Testis (tissue), 3 donors: ENCODE measurements around the gene PLCL1. TPM values are rescaled to one million over a fixed set of nuclear protein-coding genes. Genes with fewer than 3 reads are reported as not detected.

Source experiments
- DNase-seq: peaks from one replicate; pipeline ENCODE4 v3.0.0-alpha.2; 2019
- H3K27ac ChIP-seq, 2 donors: fragments of 200-600 bp; sonication (generic); one replicate each; pipeline ENCODE4 v1.5.1; 2019
- H3K27me3 ChIP-seq: fragments of 200-600 bp; sonication (generic); one replicate; pipeline ENCODE4 v1.5.1; 2019
- H3K36me3 ChIP-seq: fragments of 200-600 bp; sonication (generic); one replicate; pipeline ENCODE4 v1.5.1; 2017; ENCODE audit warnings: low read depth; ENCODE audit errors: missing control alignments
- H3K4me1 ChIP-seq: fragments of 200-600 bp; sonication (generic); one replicate; pipeline ENCODE4 v1.5.1; 2019
- H3K4me3 ChIP-seq, 2 donors: fragments of 200-600 bp; sonication (generic); one replicate each; pipeline ENCODE4 v1.5.1; 2017 to 2019
- H3K9me3 ChIP-seq: fragments of 200-600 bp; sonication (generic); one replicate; pipeline ENCODE4 v1.5.1; 2017
- POLR2A ChIP-seq: fragments of 450-650 bp; IDR thresholded peaks from one replicate; pipeline ENCODE4 v1.6.1; 2017; ENCODE audit warnings: antibody characterized with exemption, mild to moderate bottlenecking, moderate library complexity
- WGBS, 2 donors: methylation state at CpG; one replicate each; pipeline ENCODE4 v1.1.5; 2018; 5-methylcytosine and 5-hydroxymethylcytosine counted together
- intact Hi-C: fragments of 100-400 bp; cut with DNase I; formaldehyde crosslinking; loops from one replicate; pipeline ENCODE4 v1.15.1; 2023; ENCODE audit warnings: low total_unique reads
- polyA plus RNA-seq: library from polyadenylated mRNA; stranded (reverse); fragments of 350-450 nt; fragmentation: Illumina TruSeq; extraction: RNeasy Lipid Tissue Mini Kit (QIAGEN cat#74804); gene quantifications from one replicate; pipeline ENCODE4 v1.2.3, GENCODE V29; 2014; ENCODE audit warnings: low read depth, low replicate concordance; ENCODE audit not compliant: insufficient read depth
- total RNA-seq, 2 donors: library from RNA; depleted of rRNA; stranded (reverse); fragments of >200 nt; gene quantifications; one replicate each; pipeline ENCODE4 v1.2.3, GENCODE V29; 2016
- TF ChIP-seq, protein P1 (sequence below), 3 experiments: fragments of 450-650 bp in 2 of 3; fragments of 200-600 bp in 1 of 3; sonication (generic) in 1 of 3; IDR thresholded peaks; one replicate each; pipeline ENCODE4 v1.5.1; 2016 to 2019; ENCODE audit warnings: antibody characterized with exemption in 3 of 3, mild to moderate bottlenecking in 2 of 3, moderate library complexity in 1 of 3

Gene PLCL1
- total and polyA plus RNA-seq, 3 donors from 2014 or later = 2.1 to 2.6 (median 2.4) TPM

DNA sequence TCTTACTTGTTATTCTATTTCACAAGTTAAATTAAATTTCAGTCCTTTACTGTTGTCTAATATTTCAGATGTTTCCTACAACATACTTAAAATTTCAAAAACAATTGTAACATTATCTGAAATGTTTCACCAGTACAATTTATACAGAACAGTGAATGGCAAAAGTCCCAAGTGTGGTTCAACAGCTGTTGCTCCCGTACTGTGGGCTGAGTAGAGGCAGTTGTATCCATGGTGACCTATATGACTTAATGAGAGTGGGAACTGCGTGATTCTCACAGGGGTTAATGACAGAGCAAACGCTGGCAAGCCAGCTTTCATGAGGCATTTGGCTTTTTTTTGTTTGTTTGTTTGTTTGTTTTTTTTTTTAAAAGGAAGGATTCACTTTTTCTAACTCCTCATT is 5.3 kb upstream of the PLCL1 start:
- DNase-seq = no peak
- Histone ChIP-seq H3K9me3 (no peaks in the 10 kb centered on the region), H3K4me1 (no peaks in the 10 kb centered on the region), H3K27me3 (no peaks in the 10 kb centered on the region), H3K27ac (no peak overlapping the region), H3K36me3 (no peaks in the 10 kb centered on the region), H3K4me3 (no peak overlapping the region)
- 65 to 68% methylated on average over 3 of the region's 3 CpGs for WGBS, 2 donors
- intact Hi-C loops = loop anchor here (2.0 kb wide), 1 partner anchor 498 kb away; no protein-coding TSS in a partner anchor
- TF ChIP-seq, protein P1, sequence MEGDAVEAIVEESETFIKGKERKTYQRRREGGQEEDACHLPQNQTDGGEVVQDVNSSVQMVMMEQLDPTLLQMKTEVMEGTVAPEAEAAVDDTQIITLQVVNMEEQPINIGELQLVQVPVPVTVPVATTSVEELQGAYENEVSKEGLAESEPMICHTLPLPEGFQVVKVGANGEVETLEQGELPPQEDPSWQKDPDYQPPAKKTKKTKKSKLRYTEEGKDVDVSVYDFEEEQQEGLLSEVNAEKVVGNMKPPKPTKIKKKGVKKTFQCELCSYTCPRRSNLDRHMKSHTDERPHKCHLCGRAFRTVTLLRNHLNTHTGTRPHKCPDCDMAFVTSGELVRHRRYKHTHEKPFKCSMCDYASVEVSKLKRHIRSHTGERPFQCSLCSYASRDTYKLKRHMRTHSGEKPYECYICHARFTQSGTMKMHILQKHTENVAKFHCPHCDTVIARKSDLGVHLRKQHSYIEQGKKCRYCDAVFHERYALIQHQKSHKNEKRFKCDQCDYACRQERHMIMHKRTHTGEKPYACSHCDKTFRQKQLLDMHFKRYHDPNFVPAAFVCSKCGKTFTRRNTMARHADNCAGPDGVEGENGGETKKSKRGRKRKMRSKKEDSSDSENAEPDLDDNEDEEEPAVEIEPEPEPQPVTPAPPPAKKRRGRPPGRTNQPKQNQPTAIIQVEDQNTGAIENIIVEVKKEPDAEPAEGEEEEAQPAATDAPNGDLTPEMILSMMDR (IDR thresholded peaks at IDR 0.05) = no peak
- no peak for TF ChIP-seq POLR2A

- intact Hi-C loops = loop anchor here (10.0 kb wide), 1 partner anchor 325 kb away; no protein-coding TSS in a partner anchor
- no peak for DNase-seq
- Histone ChIP-seq H3K27ac (no peak overlapping the region), H3K36me3 (no peaks in the 10 kb centered on the region), H3K9me3 (no peaks in the 10 kb centered on the region), H3K4me3 (no peak overlapping the region), H3K4me1 (no peaks in the 10 kb centered on the region), H3K27me3 (no peaks in the 10 kb centered on the region)
- WGBS, 2 donors = 81 to 91% methylated on average over 2 of the region's 2 CpGs
- TF ChIP-seq, protein P1 (IDR thresholded peaks at IDR 0.05) = no peak
- TF ChIP-seq POLR2A = no peak
Measured at GRCh38 chr2:197800091-197800490, 4.3 kb upstream of the PLCL1 start.

- Histone ChIP-seq H3K9me3 (no peaks in the 10 kb centered on the region), H3K27me3 (no peaks in the 10 kb centered on the region), H3K4me3 (no peak overlapping the region), H3K36me3 (no peaks in the 10 kb centered on the region), H3K4me1 (no peaks in the 10 kb centered on the region), H3K27ac (no peak overlapping the region)
- intact Hi-C loops = loop anchor here (10.0 kb wide), 1 partner anchor 324 kb away; no protein-coding TSS in a partner anchor
- no peak for DNase-seq
- TF ChIP-seq POLR2A = no peak
- TF ChIP-seq, protein P1 (IDR thresholded peaks at IDR 0.05) = no peak
Measured at GRCh38 chr2:197801033-197801432, 3.4 kb upstream of the PLCL1 start.

GRCh38 chr2:197803033-197803444 is 1.4 kb upstream of the PLCL1 start:
- intact Hi-C loops = loop anchor here (10.0 kb wide), 1 partner anchor 322 kb away; no protein-coding TSS in a partner anchor
- TF ChIP-seq, protein P1 (IDR thresholded peaks at IDR 0.05) = peak; percentile 43 to 66 (median 64)
- TF ChIP-seq POLR2A = no peak
- Histone ChIP-seq H3K36me3 (no peaks in the 10 kb centered on the region), H3K4me1 (no peaks in the 10 kb centered on the region), H3K27me3 (no peaks in the 10 kb centered on the region), H3K4me3 (no peak overlapping the region), H3K9me3 (no peaks in the 10 kb centered on the region), H3K27ac (no peak overlapping the region)
- WGBS, 2 donors = 16 to 22% methylated on average over 2 of the region's 2 CpGs
- DNase-seq = no peak
